BLaER1 (cell line): Measurements from ENCODE around the gene PSD2.
A peak's percentile ranks its signal among the peaks of the same experiment; 100 is the strongest.

Experiments
- H3K27ac ChIP-seq: shearing (Covaris generic); formaldehyde crosslinking; 2 replicates; pipeline ENCODE4 v1.8.1; 2022
- H3K27me3 ChIP-seq: shearing (Covaris generic); formaldehyde crosslinking; 2 replicates; pipeline ENCODE4 v1.8.1; 2022
- H3K36me3 ChIP-seq: shearing (Covaris generic); formaldehyde crosslinking; 2 replicates; pipeline ENCODE4 v1.8.1; 2022
- H3K4me1 ChIP-seq: shearing (Covaris generic); formaldehyde crosslinking; 2 replicates; pipeline ENCODE4 v1.8.1; 2022
- H3K4me2 ChIP-seq: shearing (Covaris generic); formaldehyde crosslinking; 2 replicates; pipeline ENCODE4 v1.8.1; 2022
- H3K4me3 ChIP-seq: shearing (Covaris generic); formaldehyde crosslinking; 2 replicates; pipeline ENCODE4 v1.8.1; 2022
- H3K9ac ChIP-seq: shearing (Covaris generic); formaldehyde crosslinking; 2 replicates; pipeline ENCODE4 v1.8.1; 2022
- H3K9me3 ChIP-seq: shearing (Covaris generic); formaldehyde crosslinking; 2 replicates; pipeline ENCODE4 v1.8.1; 2022
- H4K20me1 ChIP-seq: shearing (Covaris generic); formaldehyde crosslinking; 2 replicates; pipeline ENCODE4 v1.8.1; 2022
- Cebpa-rat ChIP-seq: shearing (Covaris generic); IDR thresholded peaks from 2 replicates; pipeline ENCODE4 v1.8.1; 2022

PSD2 gene

DNA sequence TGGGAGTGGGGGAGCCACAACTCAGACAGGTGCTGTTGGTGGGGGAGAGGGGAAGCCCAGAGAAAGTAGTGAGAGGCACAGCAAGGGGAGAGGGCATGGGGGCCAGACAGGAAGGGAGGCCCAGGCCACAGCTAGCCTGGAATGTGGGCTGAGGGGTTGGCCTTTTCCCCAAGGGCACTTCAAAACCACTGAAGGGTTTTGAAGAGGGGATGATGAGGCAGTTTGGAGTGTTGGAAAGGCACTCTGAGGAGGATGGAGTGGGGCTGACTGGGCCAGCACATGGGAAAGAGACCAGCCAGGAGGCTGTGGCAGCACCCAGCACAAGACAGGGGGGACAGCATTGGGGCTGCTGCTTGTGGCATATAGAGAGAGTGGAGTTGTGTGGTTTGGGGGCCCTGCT is 3.8 kb downstream of the PSD2 start:
- no peak for TF ChIP-seq Cebpa-rat
- H3K27ac ChIP-seq = no peak overlapping the region
- H3K4me3 ChIP-seq = no peak overlapping the region
- H4K20me1 ChIP-seq = peaks cover 40% of the 10 kb centered on the region
- no peaks in the 10 kb centered on the region for H3K9me3 ChIP-seq
- H3K4me1 ChIP-seq = peaks cover 14% of the 10 kb centered on the region
- H3K4me2 ChIP-seq = peak overlapping the region; percentile 52
- no peak overlapping the region for H3K9ac ChIP-seq
- H3K36me3 ChIP-seq = no peaks in the 10 kb centered on the region
- peaks cover 64% of the 10 kb centered on the region for H3K27me3 ChIP-seq

DNA sequence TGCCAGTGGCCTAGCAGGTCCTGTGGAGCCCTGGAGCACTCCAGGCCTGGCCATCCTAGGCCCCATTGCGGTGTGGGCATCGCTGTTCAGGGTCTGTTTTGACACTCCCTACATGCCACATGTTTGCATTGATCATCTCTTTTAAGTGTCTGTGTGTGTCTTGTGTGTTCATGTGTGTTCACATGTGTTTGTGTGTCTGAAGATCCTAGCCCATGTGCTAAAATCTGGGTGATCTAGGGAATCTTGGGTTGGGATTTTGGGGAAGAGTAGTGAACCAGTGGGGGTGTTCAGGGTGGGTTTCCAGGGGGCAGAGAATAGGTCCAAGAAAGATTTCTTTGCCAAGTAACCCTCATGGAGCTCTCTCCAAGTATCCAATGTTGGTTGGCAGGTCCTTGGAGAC is 8.4 kb downstream of the PSD2 start:
- TF ChIP-seq Cebpa-rat = no peak
- Histone ChIP-seq H3K27ac (no peak overlapping the region), H3K4me1 (peaks cover 7% of the 10 kb centered on the region), H3K36me3 (no peaks in the 10 kb centered on the region), H3K9ac (no peak overlapping the region), H3K9me3 (no peaks in the 10 kb centered on the region), H3K4me3 (no peak overlapping the region), H4K20me1 (peaks cover 9% of the 10 kb centered on the region; the same call in 1 of the 2 replicates), H3K4me2 (no peak overlapping the region), H3K27me3 (peaks cover 19% of the 10 kb centered on the region)

DNA sequence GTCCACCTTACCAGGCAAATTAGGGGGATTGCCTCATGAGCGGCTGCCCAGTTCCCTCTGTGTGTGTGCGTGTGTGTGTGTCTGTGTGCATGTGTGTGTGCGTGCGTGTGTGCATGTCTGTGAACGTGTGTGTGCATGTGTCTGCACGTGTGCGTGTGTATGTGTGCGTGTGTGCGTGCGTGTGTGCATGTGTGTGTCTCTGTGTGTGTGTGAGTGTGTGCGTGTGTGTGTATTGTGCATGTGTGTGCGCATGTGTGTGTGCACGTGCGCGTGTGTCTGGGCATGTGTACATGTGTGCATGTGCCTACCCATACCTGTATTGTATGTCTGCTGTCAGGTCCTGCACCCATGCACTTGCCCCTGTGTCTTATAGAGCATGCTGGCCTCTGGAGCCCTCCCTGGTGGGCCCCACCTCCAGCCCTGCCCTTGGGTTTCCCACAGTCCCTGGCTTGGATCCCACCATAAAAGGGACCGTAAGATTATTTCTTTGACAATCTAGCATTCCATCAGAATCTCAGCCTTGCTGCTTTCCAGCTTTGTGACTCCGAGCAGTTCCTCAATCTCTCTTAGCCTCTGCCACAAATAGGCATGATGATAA is 9.3 kb downstream of the PSD2 start:
- no peak overlapping the region for H3K4me3 ChIP-seq
- no peak overlapping the region for H3K27ac ChIP-seq
- no peak overlapping the region for H3K9ac ChIP-seq
- TF ChIP-seq Cebpa-rat = no peak
- H3K4me1 ChIP-seq = no peaks in the 10 kb centered on the region
- no peaks in the 10 kb centered on the region for H3K9me3 ChIP-seq
- H4K20me1 ChIP-seq = peaks cover 13% of the 10 kb centered on the region; the same call in 1 of the 2 replicates
- no peaks in the 10 kb centered on the region for H3K36me3 ChIP-seq
- H3K4me2 ChIP-seq = no peak overlapping the region
- peaks cover 10% of the 10 kb centered on the region; the same call in 1 of the 2 replicates for H3K27me3 ChIP-seq

DNA sequence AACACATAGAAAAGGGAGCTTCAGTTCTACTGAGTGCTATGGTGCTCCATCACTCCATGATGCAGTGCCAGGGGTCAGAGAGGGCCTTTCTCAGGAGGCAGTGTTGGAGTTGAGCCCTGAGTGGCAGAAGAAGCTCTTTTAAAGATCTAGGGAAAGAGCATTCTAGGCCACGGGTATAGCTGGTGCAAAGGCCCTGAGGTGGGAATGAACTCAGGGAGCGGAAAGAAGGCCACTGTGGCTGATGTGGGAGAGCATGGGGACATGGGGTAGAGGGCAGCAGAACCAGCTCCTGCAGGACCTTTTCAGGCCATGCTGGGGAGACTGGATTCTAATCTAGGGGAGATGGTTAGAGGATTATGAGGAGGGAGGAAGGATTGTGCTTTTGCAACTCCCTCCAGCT is 9.9 kb downstream of the PSD2 start:
- Histone ChIP-seq H3K27ac (no peak overlapping the region), H4K20me1 (peaks cover 13% of the 10 kb centered on the region; the same call in 1 of the 2 replicates), H3K9me3 (no peaks in the 10 kb centered on the region), H3K36me3 (no peaks in the 10 kb centered on the region), H3K4me3 (no peak overlapping the region), H3K4me2 (no peak overlapping the region), H3K27me3 (peaks cover 9% of the 10 kb centered on the region; the same call in 1 of the 2 replicates), H3K4me1 (no peaks in the 10 kb centered on the region), H3K9ac (no peak overlapping the region)
- TF ChIP-seq Cebpa-rat = no peak

DNA sequence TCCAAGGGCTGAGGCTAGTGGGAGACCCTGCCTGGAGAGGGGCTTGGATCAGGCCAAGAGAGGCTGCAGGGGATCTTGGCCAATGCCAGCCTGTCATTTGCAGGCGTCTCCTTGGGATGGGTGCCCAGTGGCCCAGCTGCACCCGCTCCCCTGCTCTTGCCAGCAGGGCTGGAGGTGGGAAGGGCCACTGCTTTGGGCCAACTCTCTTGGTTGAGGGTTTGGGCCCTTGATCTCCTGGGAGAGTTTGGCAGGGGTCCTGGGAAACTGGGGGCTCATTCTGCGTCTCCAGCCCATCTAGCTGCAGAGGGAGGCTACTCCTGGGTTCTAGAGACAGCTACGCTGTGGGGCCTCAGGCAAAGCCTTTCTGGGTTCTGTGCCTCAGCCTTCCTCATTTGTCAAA is 10.5 kb downstream of the PSD2 start:
- no peak overlapping the region for H3K27ac ChIP-seq
- H3K27me3 ChIP-seq = peaks cover 8% of the 10 kb centered on the region; the same call in 1 of the 2 replicates
- peaks cover 13% of the 10 kb centered on the region; the same call in 1 of the 2 replicates for H4K20me1 ChIP-seq
- H3K4me1 ChIP-seq = no peaks in the 10 kb centered on the region
- TF ChIP-seq Cebpa-rat = no peak
- H3K36me3 ChIP-seq = no peaks in the 10 kb centered on the region
- H3K9ac ChIP-seq = no peak overlapping the region
- H3K9me3 ChIP-seq = no peaks in the 10 kb centered on the region
- no peak overlapping the region for H3K4me3 ChIP-seq
- H3K4me2 ChIP-seq = no peak overlapping the region

DNA sequence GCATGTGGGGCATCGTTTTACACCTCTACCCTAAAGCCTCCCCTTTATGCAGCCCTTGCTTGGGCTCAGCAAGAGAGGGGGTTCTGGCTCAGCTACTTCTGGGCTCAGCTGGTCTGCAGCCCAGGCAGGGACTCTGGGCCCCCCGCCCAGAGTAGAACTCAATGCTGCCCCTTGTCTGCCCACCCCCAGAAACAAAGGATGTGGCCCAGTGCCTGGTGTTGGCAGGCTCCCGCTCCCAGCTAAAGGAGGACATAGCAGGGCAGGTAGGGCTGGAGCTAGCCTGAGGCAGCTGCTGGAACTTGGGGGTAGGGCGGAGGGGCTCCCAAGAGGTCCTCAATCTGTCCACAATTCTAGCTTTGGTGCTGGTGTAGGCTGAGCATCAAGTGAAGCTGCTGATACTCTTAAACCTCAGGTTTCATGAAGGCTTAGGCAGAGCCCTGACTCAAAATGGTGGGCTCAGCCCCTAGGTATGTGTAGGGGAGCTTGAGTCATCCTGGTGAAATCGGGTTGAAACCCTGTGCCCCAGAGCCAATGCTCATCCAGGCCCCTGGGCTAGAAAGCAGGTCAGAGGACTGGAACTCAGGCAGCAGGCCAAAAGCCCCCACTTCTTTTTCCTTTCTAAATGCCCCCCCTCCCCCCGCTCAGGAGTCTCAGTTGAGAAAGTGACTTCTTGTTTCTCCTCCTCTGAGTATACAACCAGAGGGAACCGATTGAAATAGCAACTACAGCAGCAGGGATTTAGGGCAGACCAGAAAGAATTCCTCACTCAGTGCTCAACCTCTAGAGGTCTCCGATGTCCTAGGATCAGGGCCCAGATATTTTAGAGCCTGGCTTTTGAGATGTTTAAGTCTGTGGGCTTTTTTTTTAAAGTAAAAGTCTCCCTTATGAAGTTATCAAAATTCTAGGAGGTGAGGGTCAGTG is 11.4 kb downstream of the PSD2 start:
- H3K9me3 ChIP-seq = no peaks in the 10 kb centered on the region
- H3K4me1 ChIP-seq = no peaks in the 10 kb centered on the region
- H3K9ac ChIP-seq = no peak overlapping the region
- H3K27ac ChIP-seq = no peak overlapping the region
- no peaks in the 10 kb centered on the region for H3K27me3 ChIP-seq
- no peak overlapping the region for H3K4me2 ChIP-seq
- no peak for TF ChIP-seq Cebpa-rat
- peaks cover 13% of the 10 kb centered on the region; the same call in 1 of the 2 replicates for H4K20me1 ChIP-seq
- no peak overlapping the region for H3K4me3 ChIP-seq
- H3K36me3 ChIP-seq = no peaks in the 10 kb centered on the region

DNA sequence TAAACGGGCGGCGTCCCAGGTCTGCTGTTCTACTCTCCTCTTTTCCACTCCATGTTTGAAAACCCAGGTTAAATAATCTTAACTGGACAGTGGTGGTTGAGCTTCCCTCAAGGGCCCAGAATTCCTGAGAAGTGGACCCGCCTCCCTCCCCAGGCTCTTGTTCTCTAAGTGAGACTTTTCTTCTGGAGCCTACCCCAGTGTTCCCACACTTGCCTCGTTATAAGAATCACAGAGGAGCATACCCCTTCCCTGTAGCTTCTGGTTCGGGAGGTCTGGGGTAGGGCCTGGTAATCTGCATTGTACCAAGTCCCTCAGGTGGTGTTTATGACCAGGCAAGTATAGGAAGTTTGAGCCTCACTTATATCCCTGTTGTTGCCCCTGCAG is 12.0 kb downstream of the PSD2 start:
- H3K27me3 ChIP-seq = no peaks in the 10 kb centered on the region
- H3K4me2 ChIP-seq = no peak overlapping the region
- no peaks in the 10 kb centered on the region for H3K36me3 ChIP-seq
- no peak overlapping the region for H3K4me3 ChIP-seq
- H4K20me1 ChIP-seq = peaks cover 13% of the 10 kb centered on the region; the same call in 1 of the 2 replicates
- H3K27ac ChIP-seq = no peak overlapping the region
- no peak overlapping the region for H3K9ac ChIP-seq
- TF ChIP-seq Cebpa-rat = no peak
- H3K9me3 ChIP-seq = no peaks in the 10 kb centered on the region
- no peaks in the 10 kb centered on the region for H3K4me1 ChIP-seq

DNA sequence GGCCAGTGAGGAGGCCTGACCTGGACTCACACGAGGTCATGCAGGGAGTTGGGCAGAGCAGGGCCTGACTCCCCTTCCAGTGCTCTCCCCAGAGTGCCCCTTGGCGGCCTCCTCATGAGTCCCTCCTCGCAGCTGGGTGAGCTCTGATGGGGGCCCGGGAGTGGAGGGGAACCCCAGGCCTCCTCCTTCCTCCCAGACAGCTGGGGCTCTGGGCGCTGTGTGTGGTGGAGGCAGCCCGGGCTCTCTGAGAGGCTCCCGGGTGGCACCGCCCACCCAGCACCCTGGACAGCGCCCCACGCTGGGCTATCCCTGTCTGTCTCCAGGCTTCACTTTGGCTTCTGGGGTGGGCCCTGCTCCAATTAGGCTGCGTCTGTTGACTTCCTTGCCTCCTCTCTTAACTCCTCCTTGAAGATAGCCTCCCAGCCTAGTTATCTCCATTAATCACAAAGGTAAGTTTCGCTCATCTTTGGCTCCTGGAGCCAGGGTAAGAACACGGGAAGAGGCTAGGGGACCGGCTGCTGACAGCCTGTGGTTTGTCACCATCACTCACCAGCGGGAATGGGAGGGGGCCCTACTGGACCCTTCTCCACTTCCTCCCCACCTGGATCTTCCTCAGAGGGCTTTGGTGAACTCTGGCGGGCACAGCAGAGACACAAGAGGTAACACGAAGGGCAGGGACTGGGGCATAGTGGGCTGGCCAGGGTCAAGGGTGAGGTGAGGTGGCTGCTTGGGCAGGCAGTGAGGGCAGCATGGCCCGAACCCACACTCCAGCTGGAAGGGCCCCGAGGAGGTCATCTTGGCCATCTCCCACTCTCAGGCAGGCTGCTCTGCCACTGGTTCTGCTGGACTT is 13.1 kb downstream of the PSD2 start:
- Histone ChIP-seq H3K27me3 (no peaks in the 10 kb centered on the region), H3K4me1 (no peaks in the 10 kb centered on the region), H3K4me3 (no peak overlapping the region), H3K27ac (no peak overlapping the region), H3K9me3 (no peaks in the 10 kb centered on the region), H3K4me2 (no peak overlapping the region), H4K20me1 (peaks cover 13% of the 10 kb centered on the region; the same call in 1 of the 2 replicates), H3K36me3 (no peaks in the 10 kb centered on the region), H3K9ac (no peak overlapping the region)
- no peak for TF ChIP-seq Cebpa-rat

DNA sequence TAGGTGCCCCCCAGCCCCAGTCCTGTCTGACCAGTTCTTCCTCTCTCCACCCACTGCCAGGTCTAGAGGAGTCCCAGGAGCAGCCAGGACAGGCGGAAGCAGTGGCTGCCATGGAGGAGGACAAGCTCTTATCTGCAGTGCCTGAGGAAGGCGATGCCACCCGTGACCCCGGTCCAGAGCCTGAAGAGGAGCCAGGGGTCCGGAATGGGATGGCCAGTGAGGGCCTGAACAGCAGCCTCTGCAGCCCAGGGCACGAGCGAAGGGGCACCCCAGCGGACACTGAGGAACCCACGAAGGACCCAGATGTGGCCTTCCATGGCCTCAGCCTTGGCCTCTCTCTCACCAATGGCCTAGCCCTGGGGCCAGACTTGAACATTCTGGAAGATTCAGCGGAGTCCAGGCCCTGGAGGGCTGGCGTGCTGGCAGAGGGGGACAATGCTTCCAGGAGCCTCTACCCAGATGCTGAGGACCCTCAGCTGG is 13.8 kb downstream of the PSD2 start:
- Histone ChIP-seq H3K9me3 (no peaks in the 10 kb centered on the region), H3K4me3 (no peak overlapping the region), H3K4me1 (no peaks in the 10 kb centered on the region), H3K27ac (no peak overlapping the region), H3K27me3 (no peaks in the 10 kb centered on the region), H3K9ac (no peak overlapping the region), H3K4me2 (no peak overlapping the region), H3K36me3 (no peaks in the 10 kb centered on the region), H4K20me1 (peaks cover 13% of the 10 kb centered on the region; the same call in 1 of the 2 replicates)
- TF ChIP-seq Cebpa-rat = no peak
